Stimulated activated CD8-positive, alpha-beta memory T cell treated with anti-CD3 and anti-CD28 coated beads, Interleukin-15, amount 100 ng/mL, for 1 hour (primary cell): ENCODE data around the gene FBLN1.
"Not testable (repeated sequence)": the region's sequence is repeated elsewhere in the genome, so short reads cannot be mapped to it uniquely, and the experiment has no call there.

ENCODE experiments used
- DNase-seq: peaks from one replicate; pipeline ENCODE4 v3.0.0-alpha.2; 2020; ENCODE audit warnings: low read depth

The FBLN1 gene, protein sequence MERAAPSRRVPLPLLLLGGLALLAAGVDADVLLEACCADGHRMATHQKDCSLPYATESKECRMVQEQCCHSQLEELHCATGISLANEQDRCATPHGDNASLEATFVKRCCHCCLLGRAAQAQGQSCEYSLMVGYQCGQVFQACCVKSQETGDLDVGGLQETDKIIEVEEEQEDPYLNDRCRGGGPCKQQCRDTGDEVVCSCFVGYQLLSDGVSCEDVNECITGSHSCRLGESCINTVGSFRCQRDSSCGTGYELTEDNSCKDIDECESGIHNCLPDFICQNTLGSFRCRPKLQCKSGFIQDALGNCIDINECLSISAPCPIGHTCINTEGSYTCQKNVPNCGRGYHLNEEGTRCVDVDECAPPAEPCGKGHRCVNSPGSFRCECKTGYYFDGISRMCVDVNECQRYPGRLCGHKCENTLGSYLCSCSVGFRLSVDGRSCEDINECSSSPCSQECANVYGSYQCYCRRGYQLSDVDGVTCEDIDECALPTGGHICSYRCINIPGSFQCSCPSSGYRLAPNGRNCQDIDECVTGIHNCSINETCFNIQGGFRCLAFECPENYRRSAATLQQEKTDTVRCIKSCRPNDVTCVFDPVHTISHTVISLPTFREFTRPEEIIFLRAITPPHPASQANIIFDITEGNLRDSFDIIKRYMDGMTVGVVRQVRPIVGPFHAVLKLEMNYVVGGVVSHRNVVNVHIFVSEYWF

GRCh38 chr22:45502215-45503049, at the start of gene FBLN1:
Gene FBLN1, plus strand, starts transcription at chr22:45502883. Its CDS starts 103 bp downstream, at chr22:45502986.
- no peak for DNase-seq

- no peak for DNase-seq
Measured at GRCh38 chr22:45453764-45454163, 48.9 kb upstream of the FBLN1 start.

GRCh38 chr22:45454275-45454674, 48.4 kb upstream of the FBLN1 start:
- DNase-seq, result no peak

DNA sequence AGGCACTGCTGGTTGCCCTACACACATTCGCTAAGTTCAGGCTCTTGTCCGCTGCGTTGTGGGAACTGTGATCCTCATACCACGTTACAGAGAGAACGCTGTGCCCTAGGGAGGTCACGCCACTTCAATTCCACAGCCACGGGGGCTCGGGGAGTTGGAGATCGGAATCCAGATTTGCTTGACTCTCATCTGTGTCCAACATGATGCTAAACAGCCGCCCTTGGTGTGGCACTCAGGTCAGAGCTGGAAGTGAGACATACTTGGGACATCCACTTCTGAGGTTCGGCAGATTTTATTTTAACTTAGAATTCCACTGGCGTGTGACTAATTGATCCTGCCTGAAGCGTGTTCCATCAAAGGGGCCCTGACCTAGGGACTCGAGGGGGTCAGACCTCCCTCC, 47.5 kb upstream of the FBLN1 start:
- no peak for DNase-seq

- DNase-seq, result no peak
Measured at GRCh38 chr22:45455621-45456020, 47.1 kb upstream of the FBLN1 start.

GRCh38 chr22:45456811-45457210, 45.9 kb upstream of the FBLN1 start:
- DNase-seq, result no peak

DNA sequence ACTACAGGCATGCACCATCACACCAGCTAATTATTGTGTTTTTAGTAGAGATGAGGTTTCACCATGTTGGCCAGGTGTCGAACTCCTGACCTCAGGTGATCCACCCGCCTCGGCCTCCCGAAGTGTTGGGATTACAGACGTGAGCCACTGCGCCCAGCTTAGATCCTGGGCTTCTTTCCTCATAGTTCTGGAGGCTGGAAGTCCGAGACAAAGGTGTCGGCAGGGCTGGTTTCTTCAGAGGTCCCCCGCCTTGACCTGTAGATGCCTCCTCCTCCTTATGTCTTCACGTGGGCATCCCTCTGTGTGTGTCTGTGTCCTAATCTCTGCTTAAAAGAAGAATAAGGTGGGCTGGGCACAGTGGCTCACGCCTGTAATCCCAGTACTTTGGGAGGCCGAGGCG, 44.2 kb upstream of the FBLN1 start:
- DNase-seq, result no peak

DNA sequence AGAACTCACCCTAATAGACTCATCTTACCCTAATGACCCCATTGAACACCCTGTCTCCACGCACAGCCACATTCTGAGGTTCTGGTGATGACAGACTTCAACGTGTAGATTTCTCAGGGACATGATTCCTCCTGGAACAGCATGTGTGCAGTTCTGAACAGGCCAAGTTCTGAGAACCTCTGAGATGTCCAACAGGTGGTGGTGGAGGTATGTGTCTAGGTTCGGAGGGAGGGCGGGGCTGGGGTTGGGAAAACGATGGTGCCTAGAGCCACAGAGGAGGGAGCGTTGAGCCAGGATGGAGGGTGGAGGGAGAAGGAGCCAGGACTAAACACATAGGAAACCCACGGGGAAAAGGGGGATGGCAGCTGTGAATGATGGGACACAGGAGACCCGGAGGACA, 43.4 kb upstream of the FBLN1 start:
- no peak for DNase-seq

DNA sequence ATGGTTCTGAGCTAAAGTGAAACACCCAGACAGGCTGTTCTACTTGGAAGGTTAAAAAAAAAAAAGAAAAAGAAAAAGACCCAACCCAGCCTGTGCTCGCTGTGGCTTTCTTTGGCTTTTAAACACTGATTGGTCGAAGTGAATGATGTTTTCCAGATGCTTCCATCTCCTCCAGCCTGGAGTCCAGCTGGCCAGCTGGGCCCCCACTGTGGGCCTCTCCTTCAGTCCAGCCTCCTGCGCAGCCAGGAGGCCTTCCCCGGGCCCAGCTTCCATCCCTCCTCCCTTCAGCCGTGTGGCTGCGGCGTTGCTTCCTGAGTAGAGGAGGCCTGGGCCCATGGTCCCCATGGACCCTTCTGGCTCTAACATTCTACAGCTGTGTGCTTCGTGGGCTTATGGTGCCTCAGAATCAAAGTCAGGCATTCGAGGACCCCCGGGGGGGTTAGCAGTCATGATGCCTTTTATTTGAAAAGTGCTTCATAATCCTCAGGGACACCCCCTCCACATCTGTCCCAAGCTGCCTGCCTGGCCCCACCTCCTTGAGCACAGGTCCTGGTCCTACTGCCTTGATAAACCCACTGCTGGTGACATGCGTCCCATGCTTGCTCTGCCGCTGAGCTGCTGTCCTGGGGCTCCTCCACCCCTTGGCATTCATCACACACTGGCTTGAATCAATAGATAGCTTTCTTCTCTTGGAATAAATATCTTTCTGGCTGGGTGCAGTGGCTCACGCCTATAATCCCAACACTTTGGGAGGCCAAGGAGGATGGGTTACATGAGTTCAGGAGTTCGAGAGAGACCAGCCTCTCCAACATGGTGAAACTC, 42.2 kb upstream of the FBLN1 start:
- no peak for DNase-seq

GRCh38 chr22:45462034-45462655, 40.5 kb upstream of the FBLN1 start:
- no peak for DNase-seq

GRCh38 chr22:45463691-45464090, 39.0 kb upstream of the FBLN1 start:
- DNase-seq, result not testable (repeated sequence)

DNA sequence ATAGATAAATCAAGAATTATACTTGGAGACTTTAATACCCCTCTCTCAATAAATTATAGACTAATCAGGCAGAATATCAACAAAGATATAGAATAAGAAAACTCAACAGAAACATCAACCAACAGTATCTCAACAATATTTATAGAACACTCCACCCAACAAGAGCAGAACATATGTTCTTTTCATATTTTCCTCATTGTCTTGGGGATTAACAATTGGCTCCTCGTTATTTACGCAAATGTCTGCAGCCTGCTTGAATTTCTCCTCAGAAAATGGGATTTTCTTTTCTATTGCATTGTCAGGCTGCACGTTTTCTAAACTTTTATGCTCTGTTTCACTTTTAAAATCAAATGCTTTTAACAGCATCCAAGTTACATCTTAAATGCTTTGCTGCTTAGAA, 37.0 kb upstream of the FBLN1 start:
- no peak for DNase-seq

- DNase-seq, result no peak
Measured at GRCh38 chr22:45468872-45469271, 33.8 kb upstream of the FBLN1 start.

DNA sequence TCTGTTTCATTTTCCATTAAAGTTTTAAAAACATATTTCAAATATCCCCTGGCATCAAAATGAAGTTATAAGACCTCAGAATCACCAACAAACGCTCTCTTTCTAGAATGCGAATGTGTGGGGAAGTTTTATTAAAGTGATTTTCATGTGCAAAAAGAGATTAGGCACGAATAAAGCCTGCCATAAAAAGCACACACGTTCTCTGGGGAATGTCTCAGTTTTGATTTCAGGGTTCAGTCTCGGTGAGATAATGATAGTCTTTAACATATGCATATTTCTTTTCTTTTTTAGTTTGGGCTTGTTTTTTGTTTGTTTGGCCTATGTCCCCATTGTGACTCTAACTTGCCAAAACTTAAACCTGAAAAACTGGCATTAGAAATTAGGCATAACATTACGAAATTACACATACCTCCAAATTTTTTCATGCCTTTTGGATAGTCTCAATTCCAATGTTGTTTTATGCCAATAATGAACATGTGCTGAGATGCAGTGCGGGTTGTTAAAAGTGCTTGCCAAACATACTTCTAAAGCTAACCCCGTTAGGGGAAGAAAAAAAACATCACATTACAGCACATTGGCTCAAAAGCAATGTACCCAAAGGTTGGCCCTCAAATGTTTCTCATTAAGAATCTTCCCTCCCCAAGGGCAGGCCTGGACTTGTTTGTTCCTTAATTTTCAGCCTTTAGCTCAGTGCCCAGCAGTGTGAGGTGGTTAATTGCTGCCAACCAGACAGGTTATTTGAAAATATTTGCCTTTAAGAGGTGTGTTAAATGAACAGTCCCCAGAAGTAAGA, 33.2 kb upstream of the FBLN1 start:
- DNase-seq, result no peak

GRCh38 chr22:45470871-45471270, 31.8 kb upstream of the FBLN1 start:
- no peak for DNase-seq

DNA sequence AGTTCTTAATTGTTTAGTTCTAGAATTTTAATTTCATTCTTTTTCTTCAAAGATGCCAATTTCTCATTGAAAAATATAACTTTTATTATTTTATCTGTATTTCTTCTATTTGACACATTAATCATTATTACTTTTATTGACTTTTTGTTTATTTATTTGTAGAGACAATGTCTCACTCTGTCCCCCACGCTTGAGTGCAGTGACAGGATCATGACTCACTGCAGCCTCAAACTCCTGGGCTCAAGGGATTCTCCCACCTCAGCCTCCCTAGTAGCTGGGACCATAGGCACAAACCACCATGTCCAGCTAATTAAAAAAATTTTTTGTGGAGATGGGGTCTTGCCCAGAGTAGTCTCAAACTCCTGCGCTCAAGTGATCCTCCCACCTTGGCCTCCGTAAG, 30.3 kb upstream of the FBLN1 start:
- no peak for DNase-seq

DNA sequence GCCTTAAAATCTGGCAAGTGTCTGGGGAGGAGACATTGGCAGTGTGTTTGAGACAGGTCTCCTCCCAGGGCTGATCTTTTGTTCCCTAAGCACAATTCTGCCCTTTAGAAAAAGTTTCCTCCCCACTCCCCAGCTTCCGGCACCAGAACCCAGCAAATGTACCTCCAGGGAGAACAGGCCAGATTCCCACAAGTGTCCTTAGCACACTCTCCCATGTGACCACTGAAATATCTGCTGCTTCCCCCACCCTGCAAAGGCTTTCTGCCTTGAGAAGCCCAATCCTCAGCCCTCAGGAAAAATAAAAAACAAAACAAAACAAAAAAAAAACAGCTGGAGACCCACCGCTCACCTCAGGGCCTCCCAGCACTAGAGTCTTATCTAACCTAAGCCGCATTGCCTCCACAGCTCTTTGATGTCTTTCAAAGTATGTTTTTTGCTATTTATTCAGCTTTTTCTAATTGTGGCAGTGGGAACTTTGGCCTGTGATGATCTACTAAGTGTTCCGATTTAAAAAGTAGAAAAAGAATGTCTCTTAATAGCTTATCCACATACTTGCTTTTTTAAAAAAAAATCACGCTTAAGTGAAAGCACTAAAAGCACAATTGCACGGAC, 29.0 kb upstream of the FBLN1 start:
- no peak for DNase-seq

DNA sequence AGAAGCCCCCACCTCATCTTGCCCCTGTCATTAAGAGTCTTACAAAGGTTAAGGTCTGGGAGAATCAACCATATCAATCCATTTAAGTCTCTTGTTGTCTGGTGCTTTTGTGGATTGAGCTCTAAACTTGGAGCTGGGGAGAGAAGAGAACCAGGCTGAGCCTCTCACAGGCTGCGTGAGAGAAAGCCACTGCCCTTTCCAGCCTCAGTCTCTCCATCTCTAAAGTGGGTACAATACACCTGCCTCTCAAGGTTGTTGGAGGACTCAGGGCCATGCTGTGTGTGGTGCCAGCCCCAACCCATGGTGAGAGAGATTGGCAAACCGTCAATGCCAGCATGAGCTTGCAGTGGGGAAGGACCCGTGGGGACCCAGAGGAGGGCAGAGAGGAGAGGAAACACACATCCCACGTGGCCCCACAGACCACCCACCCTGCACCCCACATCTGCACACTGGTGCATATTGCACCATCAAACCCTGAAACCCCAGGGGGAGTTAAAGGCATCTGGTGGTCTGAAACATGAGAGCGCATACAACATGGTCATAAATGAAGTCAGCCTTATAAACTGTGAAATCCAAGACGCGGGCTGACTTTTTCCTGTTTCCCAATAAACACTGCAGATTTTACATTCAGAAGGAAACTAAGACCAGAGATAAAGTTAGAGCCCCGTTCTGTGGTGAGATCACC, 27.5 kb upstream of the FBLN1 start:
- DNase-seq, result no peak

- no peak for DNase-seq
Measured at GRCh38 chr22:45475851-45476514, 26.7 kb upstream of the FBLN1 start.
